GM21619 (cell line): Measurements from ENCODE around the gene SLCO3A1.

Experiments
- ATAC-seq: cut with Tn5 transposase; IDR thresholded peaks from one replicate; pipeline ENCODE4 v1.9.1; 2021; ENCODE audit not compliant: unreplicated experiment

Gene SLCO3A1

GRCh38 chr15:91936927-91937326, 83.4 kb downstream of the SLCO3A1 start:
- ATAC-seq: no peak

GRCh38 chr15:91938136-91938535, 84.6 kb downstream of the SLCO3A1 start:
- no peak for ATAC-seq

- no peak for ATAC-seq
These were observed 85.9 kb downstream of the SLCO3A1 start for GRCh38 chr15:91939403-91939831.

- no peak for ATAC-seq
These were observed 87.2 kb downstream of the SLCO3A1 start for GRCh38 chr15:91940496-91941381.

DNA sequence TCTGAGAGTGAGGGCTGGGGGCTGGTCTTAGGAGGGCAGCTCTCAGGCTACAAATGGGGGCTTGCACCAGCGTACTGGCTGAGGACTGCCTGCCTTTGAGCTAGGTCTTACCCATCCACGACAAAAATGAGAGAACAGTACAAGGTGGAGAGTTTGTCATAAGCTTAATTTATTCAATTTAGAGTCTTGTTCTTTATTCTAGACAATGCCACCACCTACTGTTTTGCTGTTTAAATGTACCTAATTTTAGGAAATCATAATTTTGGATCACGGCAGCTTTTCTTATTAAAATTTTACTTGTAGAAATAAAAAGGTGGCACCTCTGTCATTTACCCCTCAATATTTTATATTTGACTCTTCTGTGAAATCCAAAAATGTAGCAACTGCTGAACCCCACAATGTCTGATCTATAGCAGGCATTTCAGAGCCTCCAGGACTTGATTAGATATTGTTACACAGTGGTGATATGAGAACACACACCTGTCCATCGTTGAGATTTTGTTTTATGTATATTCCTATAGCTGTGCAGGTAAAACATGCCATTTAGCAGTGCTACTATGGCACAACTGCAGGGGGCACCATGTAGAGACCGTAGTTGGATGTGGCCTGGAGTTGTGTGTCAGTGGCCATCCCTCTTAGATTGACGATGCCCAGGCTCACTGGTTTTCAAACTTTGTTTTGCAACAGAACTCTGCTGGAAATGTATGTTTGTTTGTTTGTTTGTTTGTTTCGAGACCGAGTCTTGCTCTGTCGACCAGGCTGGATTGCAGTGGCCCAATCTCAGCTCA, 88.6 kb downstream of the SLCO3A1 start:
- no peak for ATAC-seq

GRCh38 chr15:91942720-91943394, 89.3 kb downstream of the SLCO3A1 start:
- no peak for ATAC-seq

GRCh38 chr15:91944331-91944730, 90.8 kb downstream of the SLCO3A1 start:
- no peak for ATAC-seq

DNA sequence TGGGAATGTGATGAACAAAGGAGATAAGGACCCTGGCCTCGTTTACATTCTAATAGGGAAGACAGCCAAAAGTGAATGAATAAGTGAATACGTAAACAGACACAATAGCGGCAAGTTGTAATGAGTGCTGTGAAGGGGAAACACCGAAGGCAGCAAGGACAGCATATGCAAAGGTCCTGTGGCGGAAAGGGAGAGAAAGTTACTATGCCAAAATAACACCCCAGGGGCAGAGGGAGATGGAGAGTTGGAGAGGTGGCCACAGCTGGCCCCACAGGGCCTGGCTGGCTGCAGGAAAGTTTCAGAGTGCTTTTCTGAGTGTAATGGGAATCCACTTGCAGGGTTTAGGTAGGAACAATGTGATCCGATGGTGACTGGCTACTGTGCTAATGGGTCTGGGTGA, 91.9 kb downstream of the SLCO3A1 start:
- ATAC-seq: no peak

DNA sequence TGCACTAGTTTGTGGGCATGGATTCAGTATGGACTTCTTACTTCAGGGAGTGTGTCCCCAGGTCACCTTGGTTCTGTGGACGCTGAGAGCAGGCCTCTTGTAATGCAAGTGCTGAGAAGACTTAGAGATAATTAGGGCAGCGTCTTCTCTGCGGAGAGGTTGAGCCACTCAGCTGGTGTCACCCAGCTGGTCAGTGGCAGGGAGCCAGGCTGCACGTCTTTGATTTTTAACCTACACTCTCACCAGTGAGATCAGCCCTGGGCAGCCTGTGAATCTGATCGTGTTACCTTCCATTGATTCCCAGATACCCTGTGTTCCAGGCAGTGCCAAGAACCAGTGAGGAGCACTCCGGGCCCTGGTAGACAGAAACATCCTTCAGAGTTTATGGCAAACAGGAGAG, 92.6 kb downstream of the SLCO3A1 start:
- no peak for ATAC-seq

- ATAC-seq: no peak
These were observed 93.2 kb downstream of the SLCO3A1 start for GRCh38 chr15:91946581-91947292.

DNA sequence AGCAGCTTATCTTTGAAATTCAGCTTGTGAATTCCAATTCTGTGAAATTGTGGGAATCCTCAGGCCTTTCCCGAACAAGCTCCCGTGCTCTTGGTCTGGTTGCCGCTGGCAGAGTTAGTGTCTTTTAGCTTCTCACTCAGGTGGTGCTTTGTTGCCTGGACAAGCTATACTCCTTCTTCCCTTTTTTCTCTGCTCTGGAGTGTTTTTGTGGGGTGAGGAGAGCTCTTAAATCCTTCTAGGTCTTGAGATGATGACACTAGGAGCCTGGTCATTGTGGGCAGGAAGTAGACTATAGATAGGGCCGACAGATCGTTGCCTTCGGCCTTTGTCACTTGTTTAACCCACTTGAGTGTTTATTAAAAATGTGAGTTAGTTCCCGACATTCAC, 93.8 kb downstream of the SLCO3A1 start:
- no peak for ATAC-seq

DNA sequence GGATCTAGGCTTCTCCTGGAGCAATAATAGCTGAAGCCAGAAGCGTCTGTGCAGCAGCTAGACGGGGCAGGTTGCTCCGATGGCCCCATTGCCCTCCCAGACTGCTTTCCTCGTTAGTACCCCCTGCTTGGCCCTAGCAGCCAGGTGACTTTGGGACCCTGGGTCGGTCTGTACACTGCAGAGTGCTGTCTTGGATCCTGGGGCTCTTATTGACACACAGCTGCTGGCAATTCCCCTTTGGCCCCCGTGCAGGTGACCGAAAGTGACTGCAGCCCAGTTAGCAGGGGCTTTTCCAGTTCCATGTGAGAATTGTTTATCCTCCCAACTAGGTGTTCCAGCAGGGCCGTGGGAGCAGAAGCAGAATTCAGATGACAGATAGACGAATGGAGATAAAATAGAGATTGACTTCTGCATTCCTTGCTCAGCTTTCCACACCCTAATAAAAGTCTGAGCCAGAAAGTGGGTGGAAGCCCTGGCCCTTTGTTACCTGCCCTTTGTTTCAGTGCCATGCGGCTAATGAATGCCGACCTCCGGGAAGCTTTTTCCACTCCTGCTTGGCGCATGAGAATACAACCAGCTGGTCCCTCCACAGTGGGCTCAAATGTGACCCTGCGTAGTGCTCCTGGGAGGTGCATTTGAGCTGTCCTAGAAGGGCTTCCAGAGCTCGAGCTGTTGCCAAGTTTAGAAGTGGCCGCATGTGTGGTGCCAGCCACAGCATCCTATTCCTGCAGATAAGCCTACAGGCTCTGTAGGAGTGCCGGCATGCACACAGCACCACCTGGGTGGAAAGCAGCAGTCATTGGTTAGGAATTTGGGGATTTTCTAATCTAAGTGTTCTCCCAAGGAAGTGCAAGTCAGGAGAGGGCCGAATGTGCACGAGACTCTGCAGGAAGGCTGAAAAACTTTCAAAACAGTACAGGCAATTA, 94.4 kb downstream of the SLCO3A1 start:
- ATAC-seq: no peak

GRCh38 chr15:91949361-91949760, 95.9 kb downstream of the SLCO3A1 start:
- ATAC-seq: no peak

GRCh38 chr15:91950054-91950453, 96.5 kb downstream of the SLCO3A1 start:
- ATAC-seq: no peak

- ATAC-seq: no peak
These were observed 97.3 kb downstream of the SLCO3A1 start for GRCh38 chr15:91950631-91951329.

GRCh38 chr15:91952216-91952615, 98.7 kb downstream of the SLCO3A1 start:
- ATAC-seq: no peak

GRCh38 chr15:91953432-91953831, 99.9 kb downstream of the SLCO3A1 start:
- no peak for ATAC-seq

DNA sequence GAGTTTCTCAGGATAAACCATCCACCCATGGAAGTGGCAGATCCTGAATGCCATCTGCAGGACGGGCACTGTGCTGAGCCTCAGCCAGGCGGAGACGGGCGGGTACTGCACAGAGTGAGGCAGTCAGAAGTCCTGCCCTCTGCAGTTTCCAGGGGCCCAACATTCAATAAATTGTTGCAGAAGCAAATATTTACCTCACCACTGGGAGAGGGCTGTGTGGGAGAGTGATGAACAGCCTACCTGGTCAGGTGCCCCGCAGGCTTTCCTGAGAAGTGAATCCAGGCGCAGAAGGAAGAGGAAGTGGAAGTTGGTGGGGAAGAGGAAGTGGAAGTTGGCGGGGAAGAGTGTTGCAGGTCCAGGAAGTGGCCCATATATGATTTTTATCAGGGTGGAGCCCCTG, 100.8 kb downstream of the SLCO3A1 start:
- ATAC-seq: no peak

DNA sequence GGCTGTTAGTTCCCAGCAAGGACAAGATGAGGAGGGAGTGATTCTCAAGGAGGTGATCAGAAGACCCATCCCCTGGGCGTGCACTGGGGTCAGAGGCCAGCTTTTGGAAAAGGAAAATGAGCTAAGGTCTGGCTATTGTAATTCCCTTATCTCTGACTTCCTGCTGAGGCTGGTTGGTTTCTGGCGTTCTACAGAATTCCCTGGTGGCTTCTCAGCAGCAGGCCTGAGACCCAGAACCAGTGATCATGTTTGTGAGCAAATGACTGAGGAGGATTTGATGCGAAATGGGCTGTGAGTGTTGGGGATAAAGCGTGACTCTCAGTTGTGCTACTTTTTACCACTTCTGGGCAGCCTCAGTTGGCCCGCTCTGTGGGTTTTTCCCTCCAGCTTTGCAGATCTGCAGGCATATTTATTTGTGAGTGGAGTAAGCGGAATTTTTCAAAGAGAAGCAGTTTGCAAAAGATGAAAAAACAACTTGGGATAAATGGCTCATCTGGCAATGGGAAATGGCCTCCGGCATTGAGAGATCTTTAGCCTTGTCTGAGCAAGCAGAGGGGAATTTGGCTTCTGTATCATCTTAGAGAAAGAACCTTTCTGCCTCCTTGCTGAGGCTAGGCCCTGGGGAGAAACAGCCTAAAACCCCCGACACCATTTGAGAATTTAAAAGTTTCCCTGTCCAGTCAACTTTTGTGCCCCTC, 102.7 kb downstream of the SLCO3A1 start:
- ATAC-seq: no peak
